WTC11 (cell line): ENCODE results near the gene PDE8A.
"Not testable (repeated sequence)": the region's sequence is repeated elsewhere in the genome, so short reads cannot be mapped to it uniquely, and the experiment has no call there.

Experiments used
- NFE2L1 ChIP-seq: sonication (generic); formaldehyde crosslinking; IDR thresholded peaks from 2 replicates; pipeline ENCODE4 v1.8.1; 2023; ENCODE audit warnings: missing genetic modification reagents
- TF ChIP-seq, protein P1 (sequence below): fragments of 200-600 bp; IDR thresholded peaks from 2 replicates; pipeline ENCODE4 v1.8.0; 2022; ENCODE audit warnings: antibody characterized with exemption

DNA sequence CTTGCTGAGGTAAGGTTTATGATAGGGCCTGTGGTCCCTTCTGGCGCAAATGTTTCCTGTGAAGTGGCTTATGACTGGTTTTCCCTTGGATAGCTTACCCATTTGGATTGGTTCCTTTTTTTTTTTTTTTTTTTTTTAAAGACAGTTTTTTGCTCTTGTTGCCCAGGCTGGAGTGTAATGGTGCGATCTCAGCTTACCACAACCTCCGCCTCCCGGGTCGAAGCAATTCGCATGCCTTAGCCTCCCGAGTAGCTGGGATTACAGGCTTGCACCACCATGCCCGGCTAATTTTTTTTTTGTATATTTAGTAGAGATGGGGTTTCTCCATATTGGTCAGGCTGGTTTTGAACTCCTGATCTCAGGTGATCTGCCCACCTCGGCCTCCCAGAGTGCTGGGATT is 5.7 kb downstream of the PDE8A start:
- TF ChIP-seq, protein P1, sequence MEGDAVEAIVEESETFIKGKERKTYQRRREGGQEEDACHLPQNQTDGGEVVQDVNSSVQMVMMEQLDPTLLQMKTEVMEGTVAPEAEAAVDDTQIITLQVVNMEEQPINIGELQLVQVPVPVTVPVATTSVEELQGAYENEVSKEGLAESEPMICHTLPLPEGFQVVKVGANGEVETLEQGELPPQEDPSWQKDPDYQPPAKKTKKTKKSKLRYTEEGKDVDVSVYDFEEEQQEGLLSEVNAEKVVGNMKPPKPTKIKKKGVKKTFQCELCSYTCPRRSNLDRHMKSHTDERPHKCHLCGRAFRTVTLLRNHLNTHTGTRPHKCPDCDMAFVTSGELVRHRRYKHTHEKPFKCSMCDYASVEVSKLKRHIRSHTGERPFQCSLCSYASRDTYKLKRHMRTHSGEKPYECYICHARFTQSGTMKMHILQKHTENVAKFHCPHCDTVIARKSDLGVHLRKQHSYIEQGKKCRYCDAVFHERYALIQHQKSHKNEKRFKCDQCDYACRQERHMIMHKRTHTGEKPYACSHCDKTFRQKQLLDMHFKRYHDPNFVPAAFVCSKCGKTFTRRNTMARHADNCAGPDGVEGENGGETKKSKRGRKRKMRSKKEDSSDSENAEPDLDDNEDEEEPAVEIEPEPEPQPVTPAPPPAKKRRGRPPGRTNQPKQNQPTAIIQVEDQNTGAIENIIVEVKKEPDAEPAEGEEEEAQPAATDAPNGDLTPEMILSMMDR, result not testable (repeated sequence)
- not testable (repeated sequence) for TF ChIP-seq NFE2L1 (CRISPR knock-in tag)
